ENCODE results near the gene HDAC4. TPM values are rescaled to one million over a fixed set of nuclear protein-coding genes. Genes with fewer than 3 reads are reported as not detected.

The HDAC4 gene
- total and polyA plus RNA-seq, 2 experiments from 2014 or later, result 8.1 to 41.8 TPM

DNA sequence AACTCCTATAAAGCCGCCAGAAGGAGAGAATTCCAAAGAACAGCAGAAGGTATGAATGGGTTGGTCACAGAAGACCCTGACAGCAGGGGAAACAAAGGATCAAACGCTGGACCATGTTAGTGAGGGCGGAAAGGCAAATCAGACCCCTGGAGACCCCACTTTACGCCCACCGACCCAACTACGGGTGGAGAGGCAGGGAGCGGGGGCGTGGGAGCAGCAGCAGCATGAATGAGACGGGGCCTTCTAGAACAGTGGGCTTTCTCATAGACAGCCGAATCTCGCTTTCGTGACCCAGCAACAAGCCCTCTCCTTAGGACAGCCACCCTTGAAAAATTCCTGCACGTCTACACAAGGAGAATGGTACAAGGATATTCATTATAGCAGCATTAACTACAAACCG is 191.0 kb downstream of the HDAC4 start:
- H3K79me2 ChIP-seq (replicated peaks; ENCODE audit: insufficient read depth), result peaks cover 92% of the 10 kb centered on the region
- H2AFZ ChIP-seq, result no peak overlapping the region
- TF ChIP-seq, protein P1, sequence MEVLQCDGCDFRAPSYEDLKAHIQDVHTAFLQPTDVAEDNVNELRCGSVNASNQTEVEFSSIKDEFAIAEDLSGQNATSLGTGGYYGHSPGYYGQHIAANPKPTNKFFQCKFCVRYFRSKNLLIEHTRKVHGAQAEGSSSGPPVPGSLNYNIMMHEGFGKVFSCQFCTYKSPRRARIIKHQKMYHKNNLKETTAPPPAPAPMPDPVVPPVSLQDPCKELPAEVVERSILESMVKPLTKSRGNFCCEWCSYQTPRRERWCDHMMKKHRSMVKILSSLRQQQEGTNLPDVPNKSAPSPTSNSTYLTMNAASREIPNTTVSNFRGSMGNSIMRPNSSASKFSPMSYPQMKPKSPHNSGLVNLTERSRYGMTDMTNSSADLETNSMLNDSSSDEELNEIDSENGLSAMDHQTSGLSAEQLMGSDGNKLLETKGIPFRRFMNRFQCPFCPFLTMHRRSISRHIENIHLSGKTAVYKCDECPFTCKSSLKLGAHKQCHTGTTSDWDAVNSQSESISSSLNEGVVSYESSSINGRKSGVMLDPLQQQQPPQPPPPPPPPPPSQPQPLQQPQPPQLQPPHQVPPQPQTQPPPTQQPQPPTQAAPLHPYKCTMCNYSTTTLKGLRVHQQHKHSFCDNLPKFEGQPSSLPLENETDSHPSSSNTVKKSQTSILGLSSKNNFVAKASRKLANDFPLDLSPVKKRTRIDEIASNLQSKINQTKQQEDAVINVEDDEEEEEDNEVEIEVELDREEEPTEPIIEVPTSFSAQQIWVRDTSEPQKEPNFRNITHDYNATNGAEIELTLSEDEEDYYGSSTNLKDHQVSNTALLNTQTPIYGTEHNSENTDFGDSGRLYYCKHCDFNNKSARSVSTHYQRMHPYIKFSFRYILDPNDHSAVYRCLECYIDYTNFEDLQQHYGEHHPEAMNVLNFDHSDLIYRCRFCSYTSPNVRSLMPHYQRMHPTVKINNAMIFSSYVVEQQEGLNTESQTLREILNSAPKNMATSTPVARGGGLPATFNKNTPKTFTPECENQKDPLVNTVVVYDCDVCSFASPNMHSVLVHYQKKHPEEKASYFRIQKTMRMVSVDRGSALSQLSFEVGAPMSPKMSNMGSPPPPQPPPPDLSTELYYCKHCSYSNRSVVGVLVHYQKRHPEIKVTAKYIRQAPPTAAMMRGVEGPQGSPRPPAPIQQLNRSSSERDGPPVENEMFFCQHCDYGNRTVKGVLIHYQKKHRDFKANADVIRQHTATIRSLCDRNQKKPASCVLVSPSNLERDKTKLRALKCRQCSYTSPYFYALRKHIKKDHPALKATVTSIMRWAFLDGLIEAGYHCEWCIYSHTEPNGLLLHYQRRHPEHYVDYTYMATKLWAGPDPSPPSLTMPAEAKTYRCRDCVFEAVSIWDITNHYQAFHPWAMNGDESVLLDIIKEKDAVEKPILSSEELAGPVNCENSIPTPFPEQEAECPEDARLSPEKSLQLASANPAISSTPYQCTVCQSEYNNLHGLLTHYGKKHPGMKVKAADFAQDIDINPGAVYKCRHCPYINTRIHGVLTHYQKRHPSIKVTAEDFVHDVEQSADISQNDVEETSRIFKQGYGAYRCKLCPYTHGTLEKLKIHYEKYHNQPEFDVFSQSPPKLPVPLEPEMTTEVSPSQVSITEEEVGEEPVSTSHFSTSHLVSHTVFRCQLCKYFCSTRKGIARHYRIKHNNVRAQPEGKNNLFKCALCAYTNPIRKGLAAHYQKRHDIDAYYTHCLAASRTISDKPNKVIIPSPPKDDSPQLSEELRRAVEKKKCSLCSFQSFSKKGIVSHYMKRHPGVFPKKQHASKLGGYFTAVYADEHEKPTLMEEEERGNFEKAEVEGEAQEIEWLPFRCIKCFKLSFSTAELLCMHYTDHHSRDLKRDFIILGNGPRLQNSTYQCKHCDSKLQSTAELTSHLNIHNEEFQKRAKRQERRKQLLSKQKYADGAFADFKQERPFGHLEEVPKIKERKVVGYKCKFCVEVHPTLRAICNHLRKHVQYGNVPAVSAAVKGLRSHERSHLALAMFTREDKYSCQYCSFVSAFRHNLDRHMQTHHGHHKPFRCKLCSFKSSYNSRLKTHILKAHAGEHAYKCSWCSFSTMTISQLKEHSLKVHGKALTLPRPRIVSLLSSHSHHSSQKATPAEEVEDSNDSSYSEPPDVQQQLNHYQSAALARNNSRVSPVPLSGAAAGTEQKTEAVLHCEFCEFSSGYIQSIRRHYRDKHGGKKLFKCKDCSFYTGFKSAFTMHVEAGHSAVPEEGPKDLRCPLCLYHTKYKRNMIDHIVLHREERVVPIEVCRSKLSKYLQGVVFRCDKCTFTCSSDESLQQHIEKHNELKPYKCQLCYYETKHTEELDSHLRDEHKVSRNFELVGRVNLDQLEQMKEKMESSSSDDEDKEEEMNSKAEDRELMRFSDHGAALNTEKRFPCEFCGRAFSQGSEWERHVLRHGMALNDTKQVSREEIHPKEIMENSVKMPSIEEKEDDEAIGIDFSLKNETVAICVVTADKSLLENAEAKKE (CRISPR knock-in tag; IDR thresholded peaks at IDR 0.05), result no peak
- TF ChIP-seq EZH2phosphoT487 (IDR thresholded peaks at IDR 0.05; ENCODE audit: unreplicated experiment), result no peak
- TF ChIP-seq CREB1 (CRISPR knock-in tag; IDR thresholded peaks at IDR 0.05; ENCODE audit: low read depth), result no peak
- no peak for TF ChIP-seq EZH2 (IDR thresholded peaks at IDR 0.05; ENCODE audit: low read depth, unreplicated experiment)
- TF ChIP-seq, protein P2, sequence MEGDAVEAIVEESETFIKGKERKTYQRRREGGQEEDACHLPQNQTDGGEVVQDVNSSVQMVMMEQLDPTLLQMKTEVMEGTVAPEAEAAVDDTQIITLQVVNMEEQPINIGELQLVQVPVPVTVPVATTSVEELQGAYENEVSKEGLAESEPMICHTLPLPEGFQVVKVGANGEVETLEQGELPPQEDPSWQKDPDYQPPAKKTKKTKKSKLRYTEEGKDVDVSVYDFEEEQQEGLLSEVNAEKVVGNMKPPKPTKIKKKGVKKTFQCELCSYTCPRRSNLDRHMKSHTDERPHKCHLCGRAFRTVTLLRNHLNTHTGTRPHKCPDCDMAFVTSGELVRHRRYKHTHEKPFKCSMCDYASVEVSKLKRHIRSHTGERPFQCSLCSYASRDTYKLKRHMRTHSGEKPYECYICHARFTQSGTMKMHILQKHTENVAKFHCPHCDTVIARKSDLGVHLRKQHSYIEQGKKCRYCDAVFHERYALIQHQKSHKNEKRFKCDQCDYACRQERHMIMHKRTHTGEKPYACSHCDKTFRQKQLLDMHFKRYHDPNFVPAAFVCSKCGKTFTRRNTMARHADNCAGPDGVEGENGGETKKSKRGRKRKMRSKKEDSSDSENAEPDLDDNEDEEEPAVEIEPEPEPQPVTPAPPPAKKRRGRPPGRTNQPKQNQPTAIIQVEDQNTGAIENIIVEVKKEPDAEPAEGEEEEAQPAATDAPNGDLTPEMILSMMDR (conservative IDR thresholded peaks at IDR 0.05; ENCODE audit: low read depth in 2 of 2), result no peak
- no peak for TF ChIP-seq ZNF114 (CRISPR knock-in tag; IDR thresholded peaks at IDR 0.05)
- TF ChIP-seq STAT1 (IDR thresholded peaks at IDR 0.05; ENCODE audit: unreplicated experiment), result no peak
- TF ChIP-seq ZNF331 (CRISPR knock-in tag; IDR thresholded peaks at IDR 0.05; ENCODE audit: low read depth), result no peak
- TF ChIP-seq, protein P3, sequence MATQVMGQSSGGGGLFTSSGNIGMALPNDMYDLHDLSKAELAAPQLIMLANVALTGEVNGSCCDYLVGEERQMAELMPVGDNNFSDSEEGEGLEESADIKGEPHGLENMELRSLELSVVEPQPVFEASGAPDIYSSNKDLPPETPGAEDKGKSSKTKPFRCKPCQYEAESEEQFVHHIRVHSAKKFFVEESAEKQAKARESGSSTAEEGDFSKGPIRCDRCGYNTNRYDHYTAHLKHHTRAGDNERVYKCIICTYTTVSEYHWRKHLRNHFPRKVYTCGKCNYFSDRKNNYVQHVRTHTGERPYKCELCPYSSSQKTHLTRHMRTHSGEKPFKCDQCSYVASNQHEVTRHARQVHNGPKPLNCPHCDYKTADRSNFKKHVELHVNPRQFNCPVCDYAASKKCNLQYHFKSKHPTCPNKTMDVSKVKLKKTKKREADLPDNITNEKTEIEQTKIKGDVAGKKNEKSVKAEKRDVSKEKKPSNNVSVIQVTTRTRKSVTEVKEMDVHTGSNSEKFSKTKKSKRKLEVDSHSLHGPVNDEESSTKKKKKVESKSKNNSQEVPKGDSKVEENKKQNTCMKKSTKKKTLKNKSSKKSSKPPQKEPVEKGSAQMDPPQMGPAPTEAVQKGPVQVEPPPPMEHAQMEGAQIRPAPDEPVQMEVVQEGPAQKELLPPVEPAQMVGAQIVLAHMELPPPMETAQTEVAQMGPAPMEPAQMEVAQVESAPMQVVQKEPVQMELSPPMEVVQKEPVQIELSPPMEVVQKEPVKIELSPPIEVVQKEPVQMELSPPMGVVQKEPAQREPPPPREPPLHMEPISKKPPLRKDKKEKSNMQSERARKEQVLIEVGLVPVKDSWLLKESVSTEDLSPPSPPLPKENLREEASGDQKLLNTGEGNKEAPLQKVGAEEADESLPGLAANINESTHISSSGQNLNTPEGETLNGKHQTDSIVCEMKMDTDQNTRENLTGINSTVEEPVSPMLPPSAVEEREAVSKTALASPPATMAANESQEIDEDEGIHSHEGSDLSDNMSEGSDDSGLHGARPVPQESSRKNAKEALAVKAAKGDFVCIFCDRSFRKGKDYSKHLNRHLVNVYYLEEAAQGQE (IDR thresholded peaks at IDR 0.05; ENCODE audit: unreplicated experiment), result no peak
- no peak for TF ChIP-seq POLR2AphosphoS5 (IDR thresholded peaks at IDR 0.05; ENCODE audit: low read depth)
- TF ChIP-seq JUNB (IDR thresholded peaks at IDR 0.05; ENCODE audit: unreplicated experiment), result no peak
- TF ChIP-seq, protein P4, sequence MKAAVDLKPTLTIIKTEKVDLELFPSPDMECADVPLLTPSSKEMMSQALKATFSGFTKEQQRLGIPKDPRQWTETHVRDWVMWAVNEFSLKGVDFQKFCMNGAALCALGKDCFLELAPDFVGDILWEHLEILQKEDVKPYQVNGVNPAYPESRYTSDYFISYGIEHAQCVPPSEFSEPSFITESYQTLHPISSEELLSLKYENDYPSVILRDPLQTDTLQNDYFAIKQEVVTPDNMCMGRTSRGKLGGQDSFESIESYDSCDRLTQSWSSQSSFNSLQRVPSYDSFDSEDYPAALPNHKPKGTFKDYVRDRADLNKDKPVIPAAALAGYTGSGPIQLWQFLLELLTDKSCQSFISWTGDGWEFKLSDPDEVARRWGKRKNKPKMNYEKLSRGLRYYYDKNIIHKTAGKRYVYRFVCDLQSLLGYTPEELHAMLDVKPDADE (IDR thresholded peaks at IDR 0.05), result no peak
- no peak for TF ChIP-seq NANOG (IDR thresholded peaks at IDR 0.05; ENCODE audit: borderline replicate concordance)
- H4K20me1 ChIP-seq (replicated peaks; ENCODE audit: insufficient read depth), result peaks cover 29% of the 10 kb centered on the region
- Mint-ChIP-seq H3K9me3 (no peaks in the 10 kb centered on the region), H3K27me3 (ENCODE audit: insufficient read depth, low read depth, poor library complexity) (peaks cover 9% of the 10 kb centered on the region), H3K4me1 (peaks cover 79% of the 10 kb centered on the region), H3K4me3 (no peak overlapping the region), H3K27ac (peak overlapping the region; percentile 38; the same call in 1 of the 2 replicates), H3K36me3 (ENCODE audit: low read depth) (no peaks in the 10 kb centered on the region)
- H3K4me3 ChIP-seq, result no peak overlapping the region
- ATAC-seq (no peak), DNase-seq (ENCODE audit: low spot score) (no peak)
- H3K36me3 ChIP-seq (ENCODE audit: insufficient read depth), result no peaks in the 10 kb centered on the region
- H3K9me2 ChIP-seq (ENCODE audit: insufficient read depth), result no peaks in the 10 kb centered on the region
- H3K4me2 ChIP-seq, result no peak overlapping the region
- 0 out of 2 replicates have a peak overlapping the region, but pooled peaks have one; percentile 22 for H3K27ac ChIP-seq (ENCODE audit: low read depth)
- H3K4me1 ChIP-seq (ENCODE audit: insufficient read depth), result peaks cover 37% of the 10 kb centered on the region
- H3F3A ChIP-seq (replicated peaks; ENCODE audit: low read depth), result no peaks in the 10 kb centered on the region
- H3K27me3 ChIP-seq (ENCODE audit: insufficient read depth), result no peaks in the 10 kb centered on the region

All from GM23338 (cell line).